GM21528 (cell line): ENCODE data around the gene IL25.
"Not testable (repeated sequence)": the region's sequence is repeated elsewhere in the genome, so short reads cannot be mapped to it uniquely, and the experiment has no call there.

Source experiments
- ATAC-seq: cut with Tn5 transposase; IDR thresholded peaks from one replicate; pipeline ENCODE4 v1.9.1; 2021; ENCODE audit warnings: mild to moderate bottlenecking, moderate library complexity; ENCODE audit not compliant: unreplicated experiment, low FRiP score

Gene IL25

DNA sequence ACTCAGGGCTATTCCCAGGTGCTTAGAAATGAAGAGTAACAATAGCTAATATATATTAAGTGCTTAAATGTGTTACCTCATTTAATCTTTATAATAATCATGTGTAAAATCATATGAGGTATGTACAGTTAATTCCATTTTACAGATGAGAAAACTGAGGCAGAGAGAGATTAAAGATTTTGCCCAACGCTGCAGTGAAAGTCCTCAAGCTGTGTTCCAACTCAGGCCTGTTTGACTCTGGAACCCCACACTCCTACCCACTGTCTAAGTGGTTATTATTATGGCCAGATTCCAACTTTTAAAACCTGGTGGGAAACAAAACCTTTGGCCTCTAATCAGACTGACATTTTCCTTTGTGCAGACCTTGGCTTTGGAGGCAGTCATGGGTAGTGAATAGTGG lies 14.4 kb downstream of the IL25 start:
- no peak for ATAC-seq

DNA sequence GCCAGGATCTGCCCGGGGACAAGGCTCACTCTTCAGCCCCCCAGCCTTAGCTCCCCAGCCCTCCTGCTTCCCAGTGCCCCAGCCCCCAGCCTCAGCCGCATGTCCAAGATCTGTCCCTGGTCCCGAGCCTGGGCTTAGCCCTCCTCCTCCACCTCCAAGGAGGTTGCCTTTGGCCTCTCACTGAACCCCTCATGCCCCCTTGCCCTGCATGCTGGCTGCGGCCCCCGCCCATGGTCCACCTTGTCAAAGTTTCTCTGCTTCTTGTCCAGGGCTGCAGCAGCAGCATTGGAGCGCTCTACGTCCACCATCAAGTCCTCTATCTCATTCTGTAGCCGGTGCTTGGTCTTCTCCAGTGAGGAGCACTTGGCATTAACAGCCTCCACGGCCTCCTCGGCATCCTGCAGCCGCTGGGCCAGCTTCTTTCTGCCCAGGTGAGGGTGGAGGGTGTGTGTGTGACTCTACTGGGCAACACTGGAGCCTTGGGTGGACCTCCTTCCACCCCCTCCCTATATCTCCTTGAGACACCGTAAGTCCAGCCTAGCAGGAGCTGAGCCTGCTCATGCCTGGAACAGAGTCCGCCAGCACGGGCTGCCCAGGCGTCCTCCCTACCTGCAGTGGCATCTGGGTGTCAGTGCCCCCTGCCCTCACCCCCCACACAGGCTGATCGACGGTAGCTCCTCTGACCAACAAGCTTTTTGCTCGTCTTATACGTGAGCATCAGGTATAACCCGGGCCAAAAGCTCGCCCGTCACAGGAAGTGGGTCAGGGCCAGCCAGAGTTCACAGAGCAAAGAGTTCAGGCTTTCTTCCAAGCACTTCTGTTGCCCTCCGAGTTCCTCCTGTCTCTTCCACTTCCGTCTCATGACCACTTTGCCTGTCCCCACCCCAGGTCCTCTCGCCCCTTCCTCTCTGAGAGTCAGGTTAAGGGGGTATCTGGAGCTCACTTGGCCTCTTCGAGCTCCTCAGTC lies 15.6 kb downstream of the IL25 start:
- no peak for ATAC-seq

DNA sequence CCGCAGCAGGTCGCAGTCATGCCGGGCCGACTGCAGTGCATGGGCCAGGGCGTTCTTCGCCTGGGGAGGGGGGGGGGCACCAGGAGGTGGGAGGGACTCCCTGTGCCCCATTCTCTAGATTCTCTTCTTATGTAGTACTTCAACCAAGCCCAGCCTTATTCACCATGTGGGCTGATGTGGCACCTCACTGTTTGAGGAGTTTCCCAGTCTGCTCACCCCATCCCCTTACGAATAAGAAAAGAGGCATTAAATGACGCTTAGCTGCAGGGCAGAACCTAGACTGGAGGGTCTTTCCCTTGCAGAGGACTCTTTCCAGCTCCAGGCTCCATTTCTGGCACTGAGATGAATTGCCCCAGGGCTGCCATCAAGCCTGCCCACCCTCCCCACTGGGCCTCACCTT lies 16.4 kb downstream of the IL25 start:
- no peak for ATAC-seq

DNA sequence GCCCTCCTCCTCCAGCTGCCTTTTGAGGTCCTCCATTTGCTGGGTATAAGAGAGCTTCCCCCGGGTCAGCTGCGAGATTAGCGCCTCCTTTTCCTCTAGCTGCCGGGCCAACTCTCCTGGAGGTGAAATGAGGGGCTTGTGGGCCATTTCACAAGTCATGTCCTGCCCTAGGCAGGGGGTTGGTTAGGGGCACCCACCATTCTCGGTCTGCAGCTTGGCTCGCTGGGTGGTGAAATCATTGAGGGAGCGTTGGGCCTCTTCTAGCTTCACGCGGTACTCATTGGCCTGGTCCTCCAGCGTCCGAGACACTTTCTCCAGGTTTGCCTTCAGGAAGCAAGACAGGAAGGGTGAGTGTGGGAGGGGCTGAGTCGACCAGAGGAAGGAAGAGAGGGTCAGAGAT lies 16.8 kb downstream of the IL25 start:
- no peak for ATAC-seq

DNA sequence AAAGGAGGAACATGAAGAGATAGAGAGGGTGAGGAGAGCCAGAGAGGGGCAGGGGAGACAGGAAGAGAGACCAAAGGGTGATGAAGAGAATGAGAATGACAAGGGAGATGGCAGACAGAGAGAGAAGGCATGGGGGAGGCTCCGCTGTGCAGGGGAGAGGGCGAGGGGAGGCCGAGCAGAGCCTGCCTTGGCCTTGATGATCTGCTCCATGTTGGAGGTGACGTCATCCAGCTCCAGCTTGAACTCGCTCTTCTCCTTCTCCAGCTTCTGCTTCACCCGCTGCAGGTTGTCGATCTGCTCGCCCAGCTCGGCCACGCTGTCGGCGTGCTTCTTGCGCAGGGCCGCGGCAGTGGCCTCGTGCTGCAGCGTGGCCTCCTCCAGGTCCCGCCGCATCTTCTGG lies 17.3 kb downstream of the IL25 start:
- not testable (repeated sequence) for ATAC-seq

DNA sequence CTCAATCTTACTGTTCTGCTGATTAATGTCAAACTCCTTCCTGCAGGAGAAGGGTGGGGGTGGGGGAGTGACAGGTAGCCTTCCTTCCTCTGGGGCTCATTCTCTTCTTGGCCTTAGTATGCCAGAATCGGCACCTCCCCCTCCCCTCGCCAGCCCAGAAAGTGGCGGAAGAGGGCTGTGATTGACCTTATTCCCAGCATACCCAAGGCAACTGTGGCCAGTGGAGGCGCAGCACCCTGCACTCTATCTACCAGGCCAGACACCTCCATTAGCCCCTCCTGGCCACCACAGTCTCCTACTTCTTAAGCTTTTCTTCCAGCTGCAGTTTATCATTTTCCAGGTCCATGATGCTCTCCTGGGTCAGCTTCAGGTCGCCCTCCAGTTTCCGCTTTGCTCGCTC lies 20.0 kb downstream of the IL25 start:
- ATAC-seq, result no peak

DNA sequence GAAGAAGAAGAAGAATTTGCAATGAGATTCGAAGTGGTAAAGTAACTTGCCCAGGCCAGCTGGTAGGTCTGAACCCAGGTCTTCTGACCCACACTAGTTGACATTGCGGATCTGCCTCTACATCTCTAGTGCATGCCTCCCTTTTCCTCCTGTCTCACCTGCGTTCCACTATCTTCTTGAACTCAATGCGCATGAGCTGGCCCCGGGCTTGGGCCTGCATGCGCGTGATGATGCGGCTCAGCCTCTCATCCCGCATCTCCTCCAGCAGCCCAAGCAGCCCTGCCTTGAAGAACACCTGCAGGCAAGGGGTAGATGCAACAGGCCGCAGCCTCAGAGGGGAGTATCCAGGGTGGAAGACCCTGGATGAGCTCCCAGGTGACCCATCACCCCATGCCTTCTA lies 23.5 kb downstream of the IL25 start:
- no peak for ATAC-seq

DNA sequence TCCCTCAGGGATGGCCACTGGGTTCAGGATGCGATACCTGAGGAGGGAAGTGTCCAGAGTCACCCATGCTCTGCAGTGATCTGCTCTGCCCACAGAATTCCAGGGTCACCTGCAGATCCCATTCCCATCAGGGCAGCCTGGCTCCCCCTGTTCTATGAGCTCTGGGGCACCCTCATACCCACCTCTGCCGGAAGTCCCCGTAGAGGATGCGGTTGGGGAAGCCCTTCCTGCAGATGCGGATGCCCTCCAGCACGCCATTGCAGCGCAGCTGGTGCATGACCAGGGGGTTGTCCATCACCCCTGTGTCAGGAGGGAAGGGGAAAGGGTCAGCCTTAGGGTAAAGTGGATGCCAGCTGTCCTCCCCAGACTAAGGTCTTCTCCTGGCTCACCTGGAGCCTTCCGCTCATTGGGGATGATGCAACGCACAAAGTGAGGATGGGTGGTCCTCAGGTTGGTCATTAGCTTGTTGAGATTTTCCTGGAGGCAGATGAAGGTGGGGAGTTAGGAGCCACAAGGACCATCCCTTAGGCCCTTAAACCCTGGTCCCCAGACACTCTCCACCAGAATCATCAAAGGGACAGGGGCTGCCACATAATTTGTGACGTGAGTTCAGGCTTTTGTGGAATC lies 24.3 kb downstream of the IL25 start:
- no peak for ATAC-seq

DNA sequence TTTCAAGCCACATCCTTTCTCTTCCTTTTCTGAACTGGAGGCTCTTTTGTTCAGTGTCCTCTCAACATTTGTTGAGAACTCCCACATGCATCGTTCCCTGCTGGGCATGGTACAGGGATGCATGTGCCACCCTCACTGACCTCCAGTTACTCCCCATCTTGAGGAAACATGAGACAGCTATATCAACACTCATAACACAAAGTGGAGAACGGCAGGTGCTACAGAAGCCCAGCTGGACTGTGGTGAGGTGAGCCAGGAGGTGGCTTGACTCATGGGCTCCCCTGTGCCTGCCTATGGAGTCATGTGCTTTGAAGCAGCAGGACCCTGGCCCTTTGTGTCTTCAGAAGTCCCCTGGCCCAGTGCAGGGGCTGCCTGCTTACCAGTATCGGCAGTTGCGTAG lies 25.7 kb downstream of the IL25 start:
- no peak for ATAC-seq

DNA sequence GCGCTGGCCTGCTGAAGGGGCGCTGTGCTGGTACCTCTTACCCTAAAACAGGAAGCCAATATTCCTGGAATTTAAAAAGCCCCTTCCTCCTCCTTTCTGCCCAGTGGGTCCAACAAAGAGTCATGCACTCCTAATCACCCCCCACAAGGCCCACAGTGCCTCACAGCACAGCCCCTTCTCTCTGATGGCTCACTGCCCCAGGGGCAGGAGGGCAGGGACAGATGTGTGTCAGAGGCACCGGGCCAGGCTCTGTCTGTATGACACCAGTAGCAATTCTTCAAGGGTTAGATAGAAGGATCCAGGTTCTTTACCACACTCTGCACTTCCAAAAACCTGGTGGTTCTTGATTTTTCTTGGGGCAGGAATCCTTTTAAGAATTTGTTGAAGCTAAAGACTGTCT lies 26.5 kb downstream of the IL25 start:
- ATAC-seq, result no peak

DNA sequence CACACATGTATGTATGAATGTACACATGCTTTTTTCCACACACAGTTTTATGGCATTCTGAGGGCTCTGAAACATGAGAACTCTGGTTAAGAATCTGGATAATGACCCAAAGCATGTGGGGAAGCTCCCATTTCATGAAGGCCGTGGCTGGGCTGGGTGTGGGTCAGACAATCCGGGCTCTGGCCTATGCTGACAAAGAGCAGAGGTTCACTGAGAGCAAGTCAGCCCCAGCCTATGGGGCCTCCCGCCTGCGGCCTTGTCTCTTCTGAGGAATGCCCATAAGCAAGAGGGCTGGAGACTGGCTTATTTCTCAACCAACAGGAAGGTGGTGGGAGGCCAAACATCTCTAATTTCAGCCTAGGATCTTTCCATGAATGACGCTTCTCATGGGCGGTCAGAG lies 27.0 kb downstream of the IL25 start:
- no peak for ATAC-seq

DNA sequence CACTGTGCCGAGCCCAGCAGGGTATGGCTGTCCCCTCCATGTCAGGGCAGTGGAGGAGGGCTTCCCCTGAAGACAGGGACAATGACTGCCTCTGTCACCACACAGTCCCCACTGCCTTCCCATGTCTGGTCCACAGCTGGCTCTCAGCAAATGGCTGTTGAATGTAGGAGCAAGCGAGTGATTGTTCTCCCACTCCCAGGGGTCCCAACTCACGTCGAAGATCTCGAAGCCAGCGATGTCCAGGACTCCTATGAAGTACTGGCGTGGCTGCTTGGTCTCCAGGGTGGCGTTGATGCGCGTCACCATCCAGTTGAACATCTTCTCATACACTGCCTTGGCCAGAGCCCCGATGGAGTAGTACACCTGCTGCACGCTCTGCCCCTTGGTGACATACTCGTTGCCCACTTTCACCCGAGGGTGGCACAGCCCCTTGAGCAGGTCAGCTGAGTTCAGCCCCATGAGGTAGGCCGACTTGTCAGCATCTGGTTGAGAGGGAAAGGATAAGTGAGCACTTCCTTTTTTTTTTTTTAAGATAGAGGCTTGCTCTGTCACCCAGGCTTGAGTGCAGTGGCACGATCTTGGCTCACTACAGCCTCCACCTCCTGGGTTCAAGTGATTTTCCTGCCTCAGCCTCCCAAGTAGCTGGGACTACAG lies 28.0 kb downstream of the IL25 start:
- ATAC-seq, result not testable (repeated sequence)

DNA sequence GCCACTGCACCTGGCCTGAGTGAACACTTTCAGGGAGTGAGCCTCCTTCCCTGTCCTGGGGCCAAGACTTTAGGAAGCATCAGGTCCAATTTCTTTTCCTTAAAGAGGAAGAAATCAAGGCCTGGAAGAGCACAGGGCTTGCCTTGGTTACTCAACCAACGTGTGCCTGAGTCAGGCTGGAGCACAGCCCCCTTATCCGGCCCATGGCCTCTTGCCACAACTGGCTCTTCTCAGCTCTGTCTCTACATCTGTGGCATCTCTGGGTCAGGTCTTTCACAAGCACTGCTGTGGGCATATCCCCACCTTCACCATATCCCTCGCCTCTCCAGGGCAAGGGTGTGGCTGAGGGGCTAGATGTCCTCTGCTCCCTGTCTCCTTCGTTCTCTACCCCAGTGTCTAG lies 28.7 kb downstream of the IL25 start:
- no peak for ATAC-seq

DNA sequence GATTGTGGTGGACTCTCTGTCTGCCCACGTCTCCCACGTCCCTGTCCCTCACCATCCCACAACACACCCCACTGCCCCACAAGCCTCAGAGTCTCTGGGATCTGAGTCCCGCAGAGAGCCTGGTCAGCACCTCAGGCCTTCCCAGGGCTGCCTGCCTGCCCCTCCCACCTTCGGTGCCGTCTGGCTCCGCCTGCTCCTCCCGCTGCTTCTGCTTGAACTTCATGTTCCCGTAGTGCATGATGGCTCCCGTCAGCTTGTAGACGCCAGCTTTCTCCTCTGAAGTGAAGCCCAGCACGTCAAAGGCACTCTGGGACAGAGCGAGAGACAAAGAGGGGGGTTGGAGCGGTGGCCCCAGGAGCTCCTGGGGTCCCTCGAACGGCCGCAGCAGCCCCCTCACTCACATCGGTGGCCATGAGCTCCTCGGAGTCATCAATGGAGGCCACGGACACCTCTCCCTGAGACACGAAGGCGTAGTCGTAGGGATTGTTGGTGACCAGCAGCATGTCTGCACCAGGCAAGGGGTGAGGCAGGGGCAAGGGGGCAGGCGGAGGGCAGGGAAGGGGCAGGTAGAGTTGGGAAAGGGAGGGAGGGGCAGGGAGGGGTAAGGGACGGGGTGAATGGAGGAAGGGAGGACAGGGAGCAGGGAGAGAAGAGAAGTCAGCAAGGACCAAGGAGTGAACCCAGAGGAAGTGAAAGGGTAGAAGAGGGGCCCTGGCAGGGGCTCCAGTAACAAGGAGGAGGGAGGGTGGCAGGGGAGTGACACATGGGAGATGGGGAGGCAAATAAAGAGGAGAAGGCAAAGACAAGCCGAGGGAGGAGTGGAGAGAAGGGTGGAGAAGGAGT lies 29.9 kb downstream of the IL25 start:
- ATAC-seq, result no peak

DNA sequence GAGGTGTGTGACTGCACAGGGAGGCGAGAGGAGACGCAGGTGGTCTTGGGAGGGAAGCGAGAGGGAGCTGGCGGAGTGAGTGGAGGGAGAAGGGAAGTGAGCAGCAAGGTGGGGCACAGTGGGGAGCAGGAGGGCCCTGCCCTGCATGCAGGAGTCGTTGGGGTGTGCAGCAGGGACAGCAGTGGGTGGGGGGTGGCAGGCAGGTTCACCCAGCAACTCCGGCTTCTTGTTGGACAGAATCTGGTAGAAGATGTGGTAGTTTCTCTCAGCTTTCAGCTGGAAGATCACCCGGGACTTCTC lies 30.5 kb downstream of the IL25 start:
- no peak for ATAC-seq

DNA sequence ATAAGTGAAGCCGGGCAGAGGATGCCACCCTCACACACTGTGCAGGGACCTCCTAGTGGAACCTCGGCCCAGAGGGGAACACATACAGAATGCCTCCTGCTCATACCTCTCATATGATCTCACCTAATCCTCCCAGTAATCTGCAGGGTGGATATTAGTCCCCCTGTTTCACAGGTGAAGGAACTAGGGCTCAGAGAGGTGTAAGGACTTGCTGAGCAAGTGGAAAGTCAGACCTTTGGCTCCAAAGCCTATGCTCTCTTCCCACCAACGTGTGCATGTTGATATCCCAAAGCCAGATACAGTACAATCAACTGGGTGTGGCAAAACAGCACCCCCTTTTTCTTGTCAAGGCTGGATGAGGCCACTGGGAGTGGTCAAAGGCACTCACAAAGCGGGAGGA lies 31.3 kb downstream of the IL25 start:
- ATAC-seq, result no peak

DNA sequence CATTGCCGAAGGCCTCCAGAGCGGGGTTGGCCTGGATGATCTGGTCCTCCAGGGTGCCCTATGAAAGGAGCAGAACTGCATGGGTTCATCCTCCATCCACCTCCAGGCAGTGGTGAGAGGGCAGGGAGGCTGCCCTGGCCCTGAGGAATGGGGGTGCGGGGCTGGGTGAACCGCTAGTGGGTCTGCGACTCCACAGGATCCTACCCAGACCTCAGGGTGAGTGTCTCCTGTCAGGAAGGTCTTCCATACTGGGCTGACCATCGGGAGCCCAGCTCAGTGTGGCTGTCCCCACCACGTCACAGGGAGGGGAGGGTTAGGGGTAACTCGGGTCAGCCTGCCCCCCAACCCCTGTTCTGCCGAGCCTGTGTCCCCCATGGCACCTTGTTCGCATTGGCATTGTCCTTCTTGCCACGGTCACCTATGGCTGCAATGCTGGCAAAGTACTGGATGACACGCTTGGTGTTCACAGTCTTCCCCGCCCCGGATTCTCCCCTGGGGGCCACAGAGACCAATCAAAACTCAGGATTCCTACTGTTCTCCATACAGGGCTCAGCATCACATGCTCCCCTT lies 31.8 kb downstream of the IL25 start:
- no peak for ATAC-seq

DNA sequence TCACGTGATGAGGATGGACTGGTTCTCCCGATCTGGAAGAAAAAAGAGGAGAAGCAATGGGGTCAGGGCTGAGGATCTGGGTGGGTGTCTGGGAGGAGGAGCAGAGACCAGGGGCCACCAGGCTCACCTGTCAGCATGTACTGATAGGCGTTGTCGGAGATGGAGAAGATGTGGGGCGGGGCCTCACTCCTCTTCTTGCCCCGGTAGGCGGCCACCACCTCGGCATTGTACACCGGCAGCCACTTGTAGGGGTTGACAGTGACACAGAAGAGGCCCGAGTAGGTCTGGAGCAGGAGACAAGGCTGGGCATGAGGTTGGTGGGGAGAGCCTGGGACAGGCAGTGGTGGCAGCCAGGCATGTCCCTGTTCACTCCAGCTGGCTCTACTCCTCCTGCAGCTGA lies 32.5 kb downstream of the IL25 start:
- ATAC-seq, result no peak

DNA sequence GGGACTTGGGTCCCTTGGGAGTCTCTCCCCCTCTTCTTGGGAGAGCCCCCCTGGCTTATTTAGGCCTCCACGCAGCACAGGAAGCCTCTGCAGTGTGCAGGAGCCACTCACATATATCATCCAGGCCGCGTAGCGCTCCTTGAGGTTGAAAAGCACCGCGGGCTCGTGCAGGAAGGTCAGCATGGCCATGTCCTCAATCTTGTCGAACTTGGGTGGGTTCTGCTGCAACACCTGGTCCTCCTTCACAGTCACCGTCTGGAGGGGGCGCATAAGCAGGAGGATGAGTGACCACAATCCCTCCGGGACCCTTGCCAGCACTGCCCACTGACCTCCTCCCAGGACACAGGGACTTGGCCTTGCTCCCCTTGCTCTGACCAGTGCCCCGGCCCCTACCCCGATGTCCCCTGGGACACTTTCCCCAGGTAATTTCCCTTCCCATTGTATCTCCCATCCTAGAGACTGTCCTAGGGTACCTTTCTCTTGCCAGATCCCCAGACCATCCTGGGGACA lies 33.0 kb downstream of the IL25 start:
- no peak for ATAC-seq

DNA sequence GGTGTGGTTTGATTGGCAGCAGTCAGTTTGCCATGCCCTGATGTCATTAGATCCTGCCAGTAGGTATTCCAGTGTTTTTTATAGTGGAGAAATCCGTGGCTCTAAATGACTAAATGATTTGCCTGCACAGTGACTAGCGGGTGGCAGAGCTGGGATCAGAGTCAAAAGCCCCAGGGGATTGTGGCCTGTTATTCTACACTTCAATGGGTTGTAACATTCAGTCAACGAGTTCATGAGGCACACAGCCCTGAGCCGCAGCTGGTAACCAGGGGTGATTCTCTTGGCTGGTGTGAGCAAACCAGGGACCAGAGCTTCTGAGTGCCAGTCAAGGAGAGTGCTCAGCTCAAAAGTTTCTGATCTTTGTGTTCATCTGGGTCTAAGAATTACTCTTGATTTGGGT lies 33.6 kb downstream of the IL25 start:
- ATAC-seq, result no peak
